Measurements from ENCODE around the gene ZNF814.

Gene ZNF814

GRCh38 chr19:57888560-57889231, at the start of gene ZNF814:
TSS of gene ZNF814 (minus strand) at chr19:57889037. CDS start at chr19:57888802, 235 bp downstream.
- no peak for TF ChIP-seq YY1 (IDR thresholded peaks at IDR 0.05; ENCODE audit: low read depth)
- TF ChIP-seq, protein P1, sequence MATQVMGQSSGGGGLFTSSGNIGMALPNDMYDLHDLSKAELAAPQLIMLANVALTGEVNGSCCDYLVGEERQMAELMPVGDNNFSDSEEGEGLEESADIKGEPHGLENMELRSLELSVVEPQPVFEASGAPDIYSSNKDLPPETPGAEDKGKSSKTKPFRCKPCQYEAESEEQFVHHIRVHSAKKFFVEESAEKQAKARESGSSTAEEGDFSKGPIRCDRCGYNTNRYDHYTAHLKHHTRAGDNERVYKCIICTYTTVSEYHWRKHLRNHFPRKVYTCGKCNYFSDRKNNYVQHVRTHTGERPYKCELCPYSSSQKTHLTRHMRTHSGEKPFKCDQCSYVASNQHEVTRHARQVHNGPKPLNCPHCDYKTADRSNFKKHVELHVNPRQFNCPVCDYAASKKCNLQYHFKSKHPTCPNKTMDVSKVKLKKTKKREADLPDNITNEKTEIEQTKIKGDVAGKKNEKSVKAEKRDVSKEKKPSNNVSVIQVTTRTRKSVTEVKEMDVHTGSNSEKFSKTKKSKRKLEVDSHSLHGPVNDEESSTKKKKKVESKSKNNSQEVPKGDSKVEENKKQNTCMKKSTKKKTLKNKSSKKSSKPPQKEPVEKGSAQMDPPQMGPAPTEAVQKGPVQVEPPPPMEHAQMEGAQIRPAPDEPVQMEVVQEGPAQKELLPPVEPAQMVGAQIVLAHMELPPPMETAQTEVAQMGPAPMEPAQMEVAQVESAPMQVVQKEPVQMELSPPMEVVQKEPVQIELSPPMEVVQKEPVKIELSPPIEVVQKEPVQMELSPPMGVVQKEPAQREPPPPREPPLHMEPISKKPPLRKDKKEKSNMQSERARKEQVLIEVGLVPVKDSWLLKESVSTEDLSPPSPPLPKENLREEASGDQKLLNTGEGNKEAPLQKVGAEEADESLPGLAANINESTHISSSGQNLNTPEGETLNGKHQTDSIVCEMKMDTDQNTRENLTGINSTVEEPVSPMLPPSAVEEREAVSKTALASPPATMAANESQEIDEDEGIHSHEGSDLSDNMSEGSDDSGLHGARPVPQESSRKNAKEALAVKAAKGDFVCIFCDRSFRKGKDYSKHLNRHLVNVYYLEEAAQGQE (IDR thresholded peaks at IDR 0.05; ENCODE audit: low read depth), result no peak
- no peak for TF ChIP-seq EP300 (IDR thresholded peaks at IDR 0.05; ENCODE audit: borderline replicate concordance)
- no peak for TF ChIP-seq TAF1 (IDR thresholded peaks at IDR 0.05; ENCODE audit: low read depth)
- TF ChIP-seq, protein P2, sequence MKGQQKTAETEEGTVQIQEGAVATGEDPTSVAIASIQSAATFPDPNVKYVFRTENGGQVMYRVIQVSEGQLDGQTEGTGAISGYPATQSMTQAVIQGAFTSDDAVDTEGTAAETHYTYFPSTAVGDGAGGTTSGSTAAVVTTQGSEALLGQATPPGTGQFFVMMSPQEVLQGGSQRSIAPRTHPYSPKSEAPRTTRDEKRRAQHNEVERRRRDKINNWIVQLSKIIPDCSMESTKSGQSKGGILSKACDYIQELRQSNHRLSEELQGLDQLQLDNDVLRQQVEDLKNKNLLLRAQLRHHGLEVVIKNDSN (IDR thresholded peaks at IDR 0.05), result no peak
- TF ChIP-seq ZBTB7A (IDR thresholded peaks at IDR 0.05; ENCODE audit: low read depth), result no peak
- no peak for TF ChIP-seq NFIC (IDR thresholded peaks at IDR 0.05)

GRCh38 chr19:57935731-57936130, 46.9 kb upstream of the ZNF814 start:
- TF ChIP-seq, protein P3, sequence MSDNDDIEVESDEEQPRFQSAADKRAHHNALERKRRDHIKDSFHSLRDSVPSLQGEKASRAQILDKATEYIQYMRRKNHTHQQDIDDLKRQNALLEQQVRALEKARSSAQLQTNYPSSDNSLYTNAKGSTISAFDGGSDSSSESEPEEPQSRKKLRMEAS (IDR thresholded peaks at IDR 0.05), result no peak
- TF ChIP-seq YY1 (IDR thresholded peaks at IDR 0.05; ENCODE audit: low read depth) (no peak), RAD21 (IDR thresholded peaks at IDR 0.05; ENCODE audit: low read depth) (no peak), TCF12 (IDR thresholded peaks at IDR 0.05; ENCODE audit: low read depth) (no peak), EP300 (IDR thresholded peaks at IDR 0.05; ENCODE audit: borderline replicate concordance) (no peak), CREB1 (IDR thresholded peaks at IDR 0.05; ENCODE audit: low read depth) (no peak), EGR1 (IDR thresholded peaks at IDR 0.05) (no peak), TAF1 (IDR thresholded peaks at IDR 0.05; ENCODE audit: low read depth) (no peak), CEBPB (IDR thresholded peaks at IDR 0.05) (no peak), FOXM1 (IDR thresholded peaks at IDR 0.05; ENCODE audit: borderline replicate concordance, low read depth) (no peak), NFIC (IDR thresholded peaks at IDR 0.05) (no peak), ZBTB7A (IDR thresholded peaks at IDR 0.05; ENCODE audit: low read depth) (no peak), TEAD4 (IDR thresholded peaks at IDR 0.05) (no peak)
- TF ChIP-seq, protein P1 (IDR thresholded peaks at IDR 0.05; ENCODE audit: low read depth), result no peak
- TF ChIP-seq, protein P2 (IDR thresholded peaks at IDR 0.05), result no peak

DNA sequence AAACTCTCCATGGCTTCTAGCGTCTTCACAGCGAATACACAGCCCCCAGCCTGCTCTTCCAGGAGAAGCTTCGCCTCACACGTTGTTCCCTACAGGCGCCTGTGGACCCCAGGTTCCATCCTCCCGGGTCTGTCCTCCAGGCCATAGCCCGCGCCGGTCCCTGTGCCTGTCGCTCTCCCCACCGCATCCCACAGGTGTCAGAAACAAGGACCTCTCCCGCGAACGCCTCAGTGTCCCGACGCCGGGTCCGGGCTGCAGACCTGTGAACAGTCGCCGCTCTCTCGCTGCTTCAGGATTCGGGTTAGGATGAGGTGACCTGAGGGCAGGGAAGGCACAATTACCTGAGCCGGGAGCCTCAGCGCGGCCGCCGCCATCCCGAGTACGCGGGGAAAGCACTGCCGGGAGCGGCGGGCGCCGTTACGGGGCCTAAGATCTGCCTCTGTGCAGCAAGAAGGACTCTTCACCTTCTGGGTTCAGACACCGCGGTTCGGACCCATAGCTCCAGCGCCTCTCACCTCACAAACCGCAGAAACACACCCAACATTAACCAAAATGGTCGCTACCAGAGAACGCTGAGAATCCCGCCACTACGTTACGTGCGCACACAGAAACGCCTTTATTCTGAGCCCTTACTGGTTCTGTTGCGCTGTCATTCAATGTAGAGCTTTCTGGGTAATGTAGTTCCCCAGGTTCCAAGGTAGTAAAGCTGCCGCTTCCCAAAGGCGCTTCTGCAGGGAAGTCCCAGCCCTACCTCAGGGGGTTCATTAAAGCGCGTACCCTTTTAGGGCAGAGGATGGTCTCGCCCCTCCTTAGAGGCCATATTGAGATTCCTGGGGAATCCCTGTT, 46.2 kb upstream of the ZNF814 start, which contains the start of gene ZNF418:
ZNF418 (minus strand) TSS at position 583 of the 846 bp plus-strand sequence. CDS start 1,580 bp downstream, outside the sequence.
- peak; percentile 19; the same call in 1 of the 2 replicates for TF ChIP-seq YY1 (IDR thresholded peaks at IDR 0.05; ENCODE audit: low read depth)
- no peak for TF ChIP-seq TAF1 (IDR thresholded peaks at IDR 0.05; ENCODE audit: low read depth)

DNA sequence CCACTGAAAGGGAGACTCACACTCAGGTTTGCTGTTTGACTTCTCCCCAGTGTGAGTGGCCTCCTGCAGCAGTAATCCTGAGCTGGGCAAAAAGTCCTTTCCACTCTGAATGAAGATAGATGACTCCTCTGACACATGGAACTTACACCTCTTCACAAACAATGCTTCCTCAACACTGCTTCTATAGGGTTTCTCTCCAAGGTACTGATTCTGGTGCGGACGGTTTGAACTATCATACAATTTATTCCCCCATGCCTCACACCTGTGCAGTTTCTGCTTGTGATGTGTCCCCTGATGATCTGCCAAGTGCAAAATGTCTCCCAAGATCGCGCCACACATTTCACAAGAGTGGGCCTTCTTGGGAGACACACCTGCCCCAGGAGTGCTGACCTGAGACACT, 38.8 kb upstream of the ZNF814 start:
- TF ChIP-seq, protein P1 (IDR thresholded peaks at IDR 0.05; ENCODE audit: low read depth), result peak; percentile 60; the same call in 1 of the 2 replicates
- TF ChIP-seq NFIC (IDR thresholded peaks at IDR 0.05), result no peak
